ENCODE results near the gene MAPK12.

The MAPK12 gene

GRCh38 chr22:50252082-50253045 is 9.1 kb downstream of the MAPK12 start:
- peak; percentile 64 for DNase-seq (ENCODE audit: low read depth)

- DNase-seq (ENCODE audit: low read depth) = no peak
Observed at GRCh38 chr22:50251477-50252081, 9.9 kb downstream of the MAPK12 start.

GRCh38 chr22:50250555-50251476 is 10.7 kb downstream of the MAPK12 start, which contains the start of gene HDAC10:
TSS of gene HDAC10 (minus strand) at chr22:50251265. CDS start at chr22:50251032, 233 bp downstream.
- DNase-seq (ENCODE audit: low read depth) = peak; percentile 61

- no peak for DNase-seq (ENCODE audit: low read depth)
Observed at GRCh38 chr22:50250249-50250554, 11.3 kb downstream of the MAPK12 start.

- no peak for DNase-seq (ENCODE audit: low read depth)
Observed at GRCh38 chr22:50249341-50250248, 11.9 kb downstream of the MAPK12 start.

GRCh38 chr22:50248196-50249081 is 13.0 kb downstream of the MAPK12 start:
- DNase-seq (ENCODE audit: low read depth) = no peak

- no peak for DNase-seq (ENCODE audit: low read depth)
Observed at GRCh38 chr22:50247748-50248147, 13.7 kb downstream of the MAPK12 start.

- no peak for DNase-seq (ENCODE audit: low read depth)
Observed at GRCh38 chr22:50246242-50247175, 15.0 kb downstream of the MAPK12 start.

- DNase-seq (ENCODE audit: low read depth) = no peak
Observed at GRCh38 chr22:50245214-50246072, 16.0 kb downstream of the MAPK12 start.

- DNase-seq (ENCODE audit: low read depth) = peak; percentile 86
Observed at GRCh38 chr22:50244420-50245213, 16.9 kb downstream of the MAPK12 start, which contains the start of gene TUBGCP6. TSS of gene TUBGCP6 (minus strand) at chr22:50245023. CDS start at chr22:50244459, 564 bp downstream.

- DNase-seq (ENCODE audit: low read depth) = no peak
Observed at GRCh38 chr22:50243685-50244419, 17.6 kb downstream of the MAPK12 start.

GRCh38 chr22:50242406-50242949 is 19.0 kb downstream of the MAPK12 start:
- no peak for DNase-seq (ENCODE audit: low read depth)

- no peak for DNase-seq (ENCODE audit: low read depth)
Observed at GRCh38 chr22:50238755-50239154, 22.7 kb downstream of the MAPK12 start.

- DNase-seq (ENCODE audit: low read depth) = no peak
Observed at GRCh38 chr22:50236731-50237409, 24.6 kb downstream of the MAPK12 start.

GRCh38 chr22:50233223-50233622 is 28.3 kb downstream of the MAPK12 start:
- DNase-seq (ENCODE audit: low read depth) = no peak

Data from activated T-cell treated with anti-CD3 and anti-CD28 coated beads for 1 hour (primary cell).